Brain microvascular endothelial cell (primary cell): ENCODE measurements around the gene MMP17.

Experiments used
- DNase-seq: peaks from one replicate; pipeline ENCODE4 v3.0.0-alpha.2; 2020
- H3K27ac ChIP-seq: fragments of 250-450 bp; sonication (Bioruptor Pico); 2 replicates; pipeline ENCODE4 v1.5.1; 2020; ENCODE audit warnings: mild to moderate bottlenecking, moderate library complexity
- H3K27me3 ChIP-seq: fragments of 250-450 bp; sonication (Bioruptor Pico); replicated peaks from 2 replicates; pipeline ENCODE4 v1.5.1; 2020; ENCODE audit warnings: mild to moderate bottlenecking
- H3K36me3 ChIP-seq: fragments of 250-450 bp; sonication (Bioruptor Pico); replicated peaks from 2 replicates; pipeline ENCODE4 v1.5.1; 2020; ENCODE audit warnings: mild to moderate bottlenecking
- H3K4me3 ChIP-seq: 2 replicates; pipeline ENCODE4 v1.5.1; 2011; ENCODE audit warnings: low read depth, mild to moderate bottlenecking, control low read depth, low read length, moderate library complexity
- in situ Hi-C: cut with HindIII; loops from 2 replicates; pipeline ENCODE4 v1.10.0; 2017; ENCODE audit warnings: low sequenced_read_pairs, low pct_ligation_motif_present
- TF ChIP-seq, protein P1 (sequence below): IDR thresholded peaks from 2 replicates; pipeline ENCODE4 v1.5.1; 2011; ENCODE audit warnings: low read depth, mild to moderate bottlenecking, moderate library complexity, low read length, control low read depth, inconsistent platforms; ENCODE audit errors: missing control alignments

Gene MMP17

DNA sequence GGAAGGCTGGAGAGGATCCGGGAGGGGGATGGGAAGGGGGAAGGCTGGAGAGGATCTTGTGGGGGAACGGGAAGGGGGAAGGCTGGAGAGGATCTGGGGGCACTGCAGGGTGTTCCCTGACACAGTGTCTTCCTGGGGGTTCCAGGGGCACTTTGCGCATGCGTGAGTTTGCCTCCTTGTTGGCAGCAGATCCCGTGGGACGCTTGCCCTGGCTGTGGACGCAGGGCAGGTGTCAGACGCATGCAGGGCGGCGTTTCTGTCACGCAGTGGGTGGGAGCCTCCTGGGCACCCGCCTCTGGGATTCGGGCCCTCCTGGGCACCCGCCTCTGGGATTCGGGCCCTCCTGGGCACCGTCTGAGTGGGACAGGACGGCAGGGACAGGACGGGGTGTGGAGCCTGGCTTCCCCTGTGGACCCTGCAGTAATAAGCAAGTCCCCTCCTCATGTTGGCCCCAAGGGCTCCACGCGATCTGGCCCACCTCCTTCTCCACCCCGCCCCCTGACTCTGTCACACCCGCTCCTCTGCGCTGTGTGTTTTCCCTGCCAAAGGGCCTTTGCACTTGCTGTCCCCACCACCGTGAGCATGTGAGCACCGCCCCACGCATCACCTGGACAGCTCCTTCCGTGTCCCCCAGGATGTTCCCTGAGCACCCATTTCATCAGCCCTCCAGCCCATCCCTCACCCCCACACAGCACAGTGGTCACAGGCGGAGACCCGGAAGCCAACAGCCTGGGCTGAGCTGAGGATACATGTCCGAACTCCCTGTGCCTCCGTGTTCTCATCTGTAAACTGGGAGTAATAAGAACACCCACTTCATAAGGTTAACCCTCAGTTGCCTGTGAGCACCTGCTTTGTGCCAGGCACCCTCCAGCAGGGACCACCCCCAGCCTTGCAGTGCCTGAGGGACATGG, 4.4 kb downstream of the MMP17 start:
- Histone ChIP-seq H3K36me3 (no peaks in the 10 kb centered on the region), H3K27ac (no peak overlapping the region), H3K27me3 (no peaks in the 10 kb centered on the region), H3K4me3 (peak overlapping the region; percentile 67)
- in situ Hi-C loops, result no loop called here
- DNase-seq, result no peak
- TF ChIP-seq, protein P1, sequence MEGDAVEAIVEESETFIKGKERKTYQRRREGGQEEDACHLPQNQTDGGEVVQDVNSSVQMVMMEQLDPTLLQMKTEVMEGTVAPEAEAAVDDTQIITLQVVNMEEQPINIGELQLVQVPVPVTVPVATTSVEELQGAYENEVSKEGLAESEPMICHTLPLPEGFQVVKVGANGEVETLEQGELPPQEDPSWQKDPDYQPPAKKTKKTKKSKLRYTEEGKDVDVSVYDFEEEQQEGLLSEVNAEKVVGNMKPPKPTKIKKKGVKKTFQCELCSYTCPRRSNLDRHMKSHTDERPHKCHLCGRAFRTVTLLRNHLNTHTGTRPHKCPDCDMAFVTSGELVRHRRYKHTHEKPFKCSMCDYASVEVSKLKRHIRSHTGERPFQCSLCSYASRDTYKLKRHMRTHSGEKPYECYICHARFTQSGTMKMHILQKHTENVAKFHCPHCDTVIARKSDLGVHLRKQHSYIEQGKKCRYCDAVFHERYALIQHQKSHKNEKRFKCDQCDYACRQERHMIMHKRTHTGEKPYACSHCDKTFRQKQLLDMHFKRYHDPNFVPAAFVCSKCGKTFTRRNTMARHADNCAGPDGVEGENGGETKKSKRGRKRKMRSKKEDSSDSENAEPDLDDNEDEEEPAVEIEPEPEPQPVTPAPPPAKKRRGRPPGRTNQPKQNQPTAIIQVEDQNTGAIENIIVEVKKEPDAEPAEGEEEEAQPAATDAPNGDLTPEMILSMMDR, result no peak

DNA sequence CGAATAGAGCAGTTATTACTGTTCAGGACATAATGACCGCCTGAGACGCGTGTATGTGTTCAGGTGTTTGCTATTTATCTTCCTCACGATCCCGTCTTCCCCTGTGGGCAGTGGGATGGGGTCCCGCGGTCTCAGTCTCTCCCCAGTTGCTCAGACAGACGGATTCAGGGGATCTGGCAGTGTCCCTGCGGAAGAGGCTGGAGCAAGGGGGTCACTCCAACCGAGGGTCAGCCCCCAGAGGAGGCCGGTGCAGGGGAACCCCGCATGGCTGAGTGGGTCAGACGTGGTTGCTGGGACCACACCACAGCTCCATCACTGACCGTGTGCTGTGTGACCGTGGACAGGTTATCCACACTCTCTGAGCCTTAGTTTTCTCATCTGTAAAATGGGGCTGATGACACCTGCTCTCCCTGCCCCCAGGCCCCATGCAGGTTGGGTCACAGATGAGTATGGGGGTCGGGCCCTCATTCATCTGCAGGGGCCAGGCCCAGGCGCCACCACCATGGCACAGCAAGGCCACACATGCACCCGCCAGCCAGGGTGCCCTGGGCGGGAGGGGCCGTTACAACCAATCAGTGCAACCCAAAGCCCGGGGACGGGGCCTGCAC, 5.2 kb downstream of the MMP17 start:
- Histone ChIP-seq H3K4me3 (no peak overlapping the region), H3K27me3 (no peaks in the 10 kb centered on the region), H3K36me3 (no peaks in the 10 kb centered on the region), H3K27ac (no peak overlapping the region)
- TF ChIP-seq, protein P1, result no peak
- in situ Hi-C loops, result no loop called here
- DNase-seq, result no peak

DNA sequence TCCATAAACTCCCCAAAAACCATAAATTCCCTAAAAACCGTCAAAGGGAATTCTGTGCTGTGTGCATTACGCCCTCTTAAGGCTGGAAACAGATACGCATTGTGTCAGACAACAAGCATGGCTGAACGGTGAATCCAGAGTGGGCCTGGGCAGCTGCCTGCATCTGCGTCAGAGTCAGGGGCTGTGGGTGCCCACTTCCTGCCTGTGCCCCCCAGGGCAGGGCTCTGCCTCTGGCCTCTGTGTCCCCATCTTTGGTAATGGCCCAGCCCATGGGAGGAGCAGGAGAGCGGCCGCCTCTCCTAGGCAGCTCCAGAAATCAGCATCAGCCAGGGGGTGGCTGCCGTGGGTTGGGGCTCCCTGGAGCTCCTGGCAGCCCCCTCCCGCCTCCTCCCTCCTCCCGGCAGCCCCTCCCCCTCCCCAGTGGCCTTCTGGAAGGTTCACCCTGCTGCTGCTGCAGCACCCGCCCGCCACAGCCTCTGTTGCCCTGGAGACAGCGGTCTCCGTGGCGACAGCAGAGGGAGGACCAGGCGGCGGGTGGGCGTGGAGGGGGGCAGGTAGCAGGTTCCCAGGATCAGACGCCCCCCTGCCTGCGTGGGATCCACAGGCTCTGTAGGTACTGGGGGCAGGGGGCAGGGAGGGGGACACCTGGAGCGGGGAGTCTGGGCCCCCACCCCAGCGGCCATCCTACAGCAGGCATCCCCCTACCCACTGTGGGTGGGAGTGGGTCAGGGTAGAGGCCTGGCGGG, 5.9 kb downstream of the MMP17 start:
- TF ChIP-seq, protein P1, result peak; percentile 72
- no peak for DNase-seq
- in situ Hi-C loops, result no loop called here
- Histone ChIP-seq H3K36me3 (no peaks in the 10 kb centered on the region), H3K4me3 (no peak overlapping the region), H3K27ac (no peak overlapping the region), H3K27me3 (no peaks in the 10 kb centered on the region)

DNA sequence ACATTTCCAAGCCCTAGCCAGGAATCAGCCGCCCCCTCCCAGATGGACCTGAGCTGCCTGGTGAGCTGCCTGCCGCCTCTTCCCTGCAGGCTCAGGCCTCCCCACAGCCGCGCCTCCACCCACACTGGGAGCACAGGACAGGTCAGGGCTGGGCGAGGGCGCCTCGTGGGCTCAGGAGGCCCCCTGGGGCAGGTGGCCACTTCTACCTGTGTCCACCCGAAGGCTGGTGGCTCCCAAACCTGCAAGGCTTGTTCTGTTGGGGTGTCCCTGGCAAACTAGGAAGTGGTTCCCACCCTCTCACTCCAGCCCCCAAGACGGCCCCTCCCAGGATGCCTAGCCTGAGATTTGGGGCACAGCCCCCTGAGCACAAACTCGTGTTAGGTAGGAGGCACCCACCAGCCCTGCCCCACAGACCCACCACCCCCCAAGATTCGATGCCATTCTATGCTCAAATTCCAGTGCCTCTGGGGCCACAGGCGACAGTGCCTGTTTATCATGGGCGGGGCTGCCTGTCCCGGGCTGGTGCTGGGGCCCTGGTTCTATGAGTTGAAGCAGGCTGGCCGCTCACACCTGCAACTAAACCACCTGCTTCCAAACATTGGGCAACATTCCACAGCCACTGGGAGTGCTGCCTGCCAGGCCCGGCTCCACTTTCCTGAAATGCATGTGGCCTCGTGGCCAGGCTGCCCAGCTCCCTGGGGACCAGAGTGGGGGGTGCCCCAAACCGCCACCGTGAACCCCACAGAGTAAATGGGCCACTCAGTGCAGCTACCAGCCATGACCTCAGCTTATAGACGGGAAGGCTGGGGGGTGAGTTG, 6.8 kb downstream of the MMP17 start:
- no peak overlapping the region for H3K4me3 ChIP-seq
- H3K36me3 ChIP-seq, result no peaks in the 10 kb centered on the region
- H3K27ac ChIP-seq, result no peak overlapping the region
- no peak for DNase-seq
- in situ Hi-C loops, result no loop called here
- no peaks in the 10 kb centered on the region for H3K27me3 ChIP-seq
- TF ChIP-seq, protein P1, result no peak

DNA sequence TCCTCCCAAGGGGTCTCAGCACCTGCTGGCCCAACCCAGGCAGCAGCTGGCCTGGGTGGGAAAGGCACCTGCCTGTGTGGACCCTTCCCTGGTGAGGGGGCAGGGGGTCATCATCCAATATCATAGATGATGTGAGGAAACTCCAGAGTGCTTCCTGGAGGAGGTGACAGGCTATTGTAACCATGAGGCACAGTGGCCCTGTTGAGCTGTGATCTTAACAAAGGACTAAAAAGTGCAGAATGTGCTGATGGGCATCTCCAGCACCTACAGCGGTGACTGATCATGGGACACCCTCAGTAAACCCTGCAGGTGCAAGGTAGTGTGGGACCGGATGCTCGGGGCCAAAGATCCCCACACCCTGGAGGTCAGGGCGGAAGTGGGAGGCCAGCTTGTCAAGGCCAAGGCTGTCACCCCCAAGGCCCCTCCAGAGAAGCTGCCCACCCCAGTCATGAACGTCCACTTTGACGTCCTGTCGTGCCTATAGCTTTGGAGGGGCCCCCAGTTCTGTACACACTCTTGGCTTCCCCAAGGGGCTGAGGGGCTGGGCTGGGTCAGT, 7.5 kb downstream of the MMP17 start:
- no peak overlapping the region for H3K27ac ChIP-seq
- TF ChIP-seq, protein P1, result no peak
- H3K36me3 ChIP-seq, result peaks cover 3% of the 10 kb centered on the region
- H3K4me3 ChIP-seq, result no peak overlapping the region
- DNase-seq, result no peak
- H3K27me3 ChIP-seq, result no peaks in the 10 kb centered on the region
- in situ Hi-C loops, result no loop called here
